ENCODE results near the gene AP1G2.
"Not testable (repeated sequence)": the region's sequence is repeated elsewhere in the genome, so short reads cannot be mapped to it uniquely, and the experiment has no call there.

AP1G2 gene

DNA sequence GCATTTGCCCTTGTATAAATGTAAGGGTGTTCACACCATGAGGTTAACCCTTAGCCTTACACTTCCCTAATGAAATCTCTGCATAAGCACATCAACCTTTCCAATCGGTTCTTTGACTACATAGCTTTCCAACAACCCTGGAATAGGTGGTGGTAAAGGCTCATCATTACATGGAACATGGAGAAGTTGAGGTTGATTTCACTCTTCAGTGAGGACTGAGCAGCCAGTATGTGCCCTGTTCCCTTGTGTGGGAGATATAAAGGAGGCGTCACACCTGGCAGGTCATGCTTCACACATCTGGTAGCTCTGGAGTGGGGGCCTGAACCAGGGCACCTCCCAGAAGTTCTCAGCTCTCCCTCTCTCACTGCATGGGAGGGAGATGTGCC, 32.7 kb upstream of the AP1G2 start:
- DNase-seq (ENCODE audit: low read depth in 2 of 3, low spot score in 2 of 3), result no peak

GRCh38 chr14:23594191-23594590, 26.6 kb upstream of the AP1G2 start:
- not testable (repeated sequence) for DNase-seq (ENCODE audit: low read depth in 2 of 3, low spot score in 2 of 3)

GRCh38 chr14:23590198-23590597, 22.6 kb upstream of the AP1G2 start:
- no peak for DNase-seq (ENCODE audit: low read depth in 2 of 3, low spot score in 2 of 3)

DNA sequence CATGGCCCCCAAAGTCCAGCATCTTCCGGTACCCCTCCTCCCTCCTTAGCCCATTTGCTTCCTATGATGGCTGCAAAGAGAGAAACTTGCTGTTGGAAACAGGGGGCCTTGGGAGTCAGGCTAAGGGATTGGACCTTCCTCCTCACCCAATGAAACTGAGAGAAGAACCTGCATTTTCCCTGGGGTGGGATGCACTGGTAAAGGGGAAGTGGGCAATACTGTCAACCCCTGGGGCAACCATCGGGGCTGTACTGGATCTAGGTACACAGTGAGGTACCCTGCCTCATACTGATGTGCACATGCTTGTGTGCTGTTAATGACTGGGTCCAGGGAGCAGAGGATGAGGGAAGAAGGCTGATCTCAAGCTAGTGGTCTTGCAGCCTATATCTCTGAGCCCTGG, 22.0 kb upstream of the AP1G2 start:
- DNase-seq (ENCODE audit: low read depth in 2 of 3, low spot score in 2 of 3), result no peak

GRCh38 chr14:23588884-23589598, 21.4 kb upstream of the AP1G2 start:
- peak; percentile 55 to 59 (median 57) for DNase-seq (ENCODE audit: low read depth in 2 of 3, low spot score in 2 of 3)

DNA sequence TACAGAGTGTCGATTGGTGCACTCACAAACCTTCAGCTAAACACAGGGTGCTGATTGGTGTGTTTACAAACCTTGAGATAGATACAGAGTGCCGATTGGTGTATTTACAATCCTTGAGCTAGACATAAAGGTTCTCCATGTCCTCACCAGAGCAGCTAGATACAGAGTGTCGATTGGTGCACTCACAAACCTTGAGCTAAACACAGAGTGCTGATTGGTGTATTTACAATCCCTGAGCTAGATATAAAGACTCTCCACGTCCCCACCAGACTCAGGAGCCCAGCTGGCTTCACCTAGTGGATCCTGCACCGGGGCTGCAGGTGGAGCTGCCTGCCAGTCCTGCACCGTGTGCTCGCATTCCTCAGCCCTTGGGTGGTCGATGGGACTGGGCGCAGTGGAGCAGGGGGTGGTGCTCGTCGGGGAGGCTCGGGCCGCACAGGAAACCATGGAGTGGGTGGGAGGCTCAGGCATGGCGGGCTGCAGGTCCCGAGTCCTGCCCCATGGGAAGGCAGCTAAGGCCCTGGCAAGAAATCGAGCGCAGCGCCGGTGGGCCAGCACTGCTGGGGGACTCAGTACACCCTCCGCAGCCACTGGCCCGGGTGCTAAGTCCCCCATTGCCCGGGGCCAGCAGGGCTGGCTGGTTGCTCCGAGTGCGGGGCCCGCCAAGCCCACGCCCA, 17.1 kb upstream of the AP1G2 start:
- DNase-seq (ENCODE audit: low read depth in 2 of 3, low spot score in 2 of 3), result not testable (repeated sequence)

DNA sequence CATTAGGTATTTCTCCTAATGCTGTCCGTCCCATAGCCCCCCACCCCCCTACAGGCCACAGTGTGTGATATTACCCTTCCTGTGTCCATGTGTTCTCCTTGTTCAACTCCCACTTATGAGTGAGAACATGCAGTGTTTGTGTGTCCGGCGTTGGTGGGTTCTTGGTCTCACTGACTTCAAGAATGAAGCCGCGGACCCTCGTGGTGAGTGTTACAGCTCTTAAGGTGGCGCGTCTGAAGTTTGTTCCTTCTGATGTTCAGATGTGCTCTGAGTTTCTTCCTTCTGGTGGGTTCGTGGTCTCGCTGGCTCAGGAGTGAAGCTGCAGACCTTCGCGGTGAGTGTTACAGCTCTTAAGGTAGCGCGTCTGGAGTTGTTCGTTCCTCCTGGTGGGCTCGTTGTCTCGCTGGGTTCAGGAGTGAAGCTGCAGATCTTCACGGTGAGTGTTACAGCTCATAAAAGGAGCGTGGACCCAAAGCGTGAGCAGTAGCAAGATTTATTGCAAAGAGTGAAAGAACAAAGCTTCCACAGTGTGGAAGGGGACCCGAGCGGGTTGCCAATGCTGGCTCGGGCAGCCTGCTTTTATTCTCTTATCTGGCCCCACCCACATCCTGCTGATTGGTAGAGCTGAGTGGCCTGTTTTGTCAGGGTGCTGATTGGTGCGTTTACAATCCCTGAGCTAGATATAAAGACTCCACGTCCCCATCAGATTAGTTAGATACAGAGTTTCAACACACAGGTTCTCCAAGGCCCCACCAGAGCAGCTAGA, 16.4 kb upstream of the AP1G2 start:
- DNase-seq (ENCODE audit: low read depth in 2 of 3, low spot score in 2 of 3), result not testable (repeated sequence)

- no peak for DNase-seq (ENCODE audit: low read depth in 2 of 3, low spot score in 2 of 3)
Observed at GRCh38 chr14:23582906-23583760, 15.5 kb upstream of the AP1G2 start.

DNA sequence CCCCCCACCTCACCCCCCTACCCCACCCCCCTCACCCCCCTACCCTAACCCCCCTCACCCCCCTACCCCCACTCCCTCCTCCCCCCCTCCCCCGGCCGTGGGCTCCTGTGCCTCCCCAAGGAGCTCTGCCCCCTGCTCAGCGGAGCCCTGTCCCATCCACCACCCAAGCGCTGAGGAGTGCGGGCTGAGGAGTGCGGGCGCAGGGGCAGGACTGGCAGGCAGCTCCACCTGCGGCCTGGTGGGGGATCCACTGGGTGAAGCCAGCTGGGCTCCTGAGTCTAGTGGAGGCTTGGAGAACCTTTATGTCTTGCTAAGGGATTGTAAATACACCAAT, 13.3 kb upstream of the AP1G2 start:
- no peak for DNase-seq (ENCODE audit: low read depth in 2 of 3, low spot score in 2 of 3)

GRCh38 chr14:23580152-23580926, 12.7 kb upstream of the AP1G2 start:
- no peak for DNase-seq (ENCODE audit: low read depth in 2 of 3, low spot score in 2 of 3)

DNA sequence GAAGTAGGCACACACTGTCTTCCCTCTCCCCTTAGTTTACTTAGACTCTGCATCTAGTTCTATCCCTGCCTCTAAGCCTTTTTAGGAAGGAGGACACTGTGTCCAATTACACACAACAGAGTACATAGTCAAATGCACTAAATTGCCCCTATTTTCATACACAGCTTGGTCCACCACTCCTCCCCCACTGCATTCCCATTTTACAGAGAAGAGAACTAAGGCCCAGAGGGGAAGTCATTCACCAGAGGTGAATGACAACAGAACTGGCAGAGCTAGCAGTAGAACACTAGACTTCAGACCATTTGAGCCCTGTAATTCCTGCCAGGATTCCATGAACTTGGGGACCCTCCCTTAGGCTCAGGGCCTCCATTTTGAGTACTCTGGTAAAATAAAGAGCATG, 12.1 kb upstream of the AP1G2 start:
- no peak for DNase-seq (ENCODE audit: low read depth in 2 of 3, low spot score in 2 of 3)

DNA sequence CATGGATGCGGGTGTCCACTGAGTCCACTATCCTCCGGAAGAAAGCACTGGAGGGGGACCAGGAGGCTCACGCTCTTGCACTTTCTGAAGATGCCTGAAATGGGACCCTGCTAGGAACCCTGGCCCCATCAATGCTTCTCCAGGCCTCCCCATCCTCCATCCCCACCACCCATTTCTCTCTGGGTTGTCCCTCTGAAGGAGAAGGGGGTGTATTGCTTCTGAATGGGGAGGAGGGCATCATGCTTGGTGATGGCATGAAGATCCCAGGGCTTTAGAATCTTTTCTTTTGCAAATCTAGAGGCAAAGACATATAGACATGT, 11.7 kb upstream of the AP1G2 start:
- no peak for DNase-seq (ENCODE audit: low read depth in 2 of 3, low spot score in 2 of 3)

DNA sequence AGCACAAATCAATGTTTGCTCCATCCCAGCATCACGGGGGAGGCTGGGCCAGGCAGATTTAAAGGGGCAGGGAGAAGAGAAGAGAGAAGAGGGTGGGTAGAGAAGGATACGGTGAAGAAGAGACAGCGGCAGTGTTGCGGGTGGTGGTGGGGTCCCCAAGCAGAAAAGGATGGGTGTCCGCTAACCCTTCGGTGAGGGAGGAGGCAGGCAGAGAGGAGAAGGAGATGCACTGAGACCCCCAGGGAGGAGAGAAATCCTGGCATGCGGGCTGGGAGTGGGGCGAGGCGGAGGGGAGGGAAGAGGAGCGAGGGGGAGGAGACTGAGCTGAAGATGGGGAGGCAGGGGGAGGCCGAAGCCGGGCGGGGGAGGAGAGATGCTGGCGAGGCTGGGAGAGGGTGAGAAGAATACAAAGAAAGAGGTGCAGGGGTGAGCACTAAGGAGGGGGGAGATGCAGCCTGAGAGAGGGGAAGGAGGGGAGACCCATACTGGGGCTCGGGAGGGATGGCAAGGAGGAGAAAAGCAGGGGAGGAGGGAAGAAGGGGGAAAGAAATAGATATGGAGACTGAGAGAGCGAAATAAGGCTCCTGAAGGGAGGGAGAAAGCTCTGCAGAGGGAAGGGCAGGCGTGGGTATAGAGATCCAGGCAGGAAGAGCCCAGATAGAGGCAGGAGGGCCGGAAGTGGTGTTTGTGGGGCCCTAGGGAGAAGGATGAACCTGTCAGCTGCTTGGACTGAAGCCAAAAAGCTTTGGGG, 11.1 kb upstream of the AP1G2 start, which contains the start of gene JPH4:
JPH4 (minus strand) TSS at position 231 of the 751 bp plus-strand sequence. CDS start 1,337 bp downstream, outside the sequence.
- DNase-seq (ENCODE audit: low read depth in 2 of 3, low spot score in 2 of 3), result no peak

DNA sequence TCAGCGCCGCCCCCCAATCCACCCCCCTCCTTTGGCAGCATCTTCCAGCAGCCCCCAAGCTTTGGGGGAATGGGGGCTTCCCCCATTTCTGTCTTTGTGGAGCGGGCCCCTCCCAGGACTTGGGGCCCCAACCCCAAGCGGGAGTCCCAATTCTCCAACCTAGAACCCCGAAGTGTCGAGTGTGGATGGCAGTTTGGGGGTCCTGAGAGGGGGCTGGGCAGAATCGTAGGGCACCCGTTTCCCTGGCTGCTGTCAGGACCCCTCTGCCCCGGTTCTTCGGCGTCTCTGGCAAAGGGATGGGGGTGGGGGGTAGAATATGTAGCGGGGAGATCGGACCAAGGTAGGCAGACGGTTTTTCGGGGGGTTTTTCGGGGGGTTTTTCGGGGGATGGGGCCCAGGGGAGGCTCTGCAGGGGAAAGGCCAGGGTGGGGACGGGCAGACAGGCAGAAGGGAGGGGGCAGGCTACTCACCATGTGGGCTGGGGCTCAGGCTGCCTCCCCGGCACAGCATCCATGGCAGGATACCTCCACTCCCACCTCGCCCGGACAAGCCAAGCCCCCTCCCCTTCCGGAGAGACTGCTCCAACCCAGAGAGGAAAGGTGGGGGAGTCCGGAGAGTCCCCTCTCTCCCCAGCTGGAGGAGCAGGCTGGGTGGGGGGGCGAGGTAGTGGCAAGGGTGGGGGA, 10.3 kb upstream of the AP1G2 start:
- no peak for DNase-seq (ENCODE audit: low read depth in 2 of 3, low spot score in 2 of 3)

DNA sequence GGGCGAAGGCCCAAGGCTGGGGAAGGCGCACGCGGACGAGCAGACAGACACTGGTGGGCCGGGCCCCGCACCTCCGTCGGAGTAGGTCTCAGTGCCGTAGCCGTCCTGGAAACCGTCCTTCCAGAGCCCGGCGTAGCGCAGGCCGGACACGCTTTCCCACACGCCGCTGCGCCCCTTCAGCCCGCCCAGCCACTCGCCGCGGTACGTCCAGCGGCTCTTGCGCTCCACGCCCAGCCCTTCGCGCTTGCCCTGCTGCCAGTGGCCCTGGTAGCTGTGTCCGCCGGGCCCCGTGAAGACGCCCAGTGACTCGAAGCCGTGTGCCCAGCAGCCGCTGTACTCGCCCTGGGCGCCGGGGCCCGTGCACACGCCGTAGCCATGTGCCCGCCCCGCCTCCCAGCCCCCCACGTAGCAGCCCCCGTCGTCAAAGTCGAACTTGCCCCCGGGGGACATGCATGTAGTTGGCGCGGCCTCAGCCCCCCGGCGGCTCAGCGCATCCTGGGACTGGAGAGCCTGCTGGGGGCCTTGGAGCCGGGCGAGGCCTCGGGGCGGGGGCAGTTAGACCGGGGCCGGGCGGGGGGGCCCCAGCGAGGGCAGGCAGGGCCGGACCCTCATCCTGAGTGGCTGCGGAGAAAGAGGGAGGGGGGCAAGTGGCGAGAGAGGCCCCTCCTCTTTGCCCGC, 9.6 kb upstream of the AP1G2 start:
- DNase-seq (ENCODE audit: low read depth in 2 of 3, low spot score in 2 of 3), result no peak

GRCh38 chr14:23573384-23574015, 5.9 kb upstream of the AP1G2 start:
- DNase-seq (ENCODE audit: low read depth in 2 of 3, low spot score in 2 of 3), result no peak

DNA sequence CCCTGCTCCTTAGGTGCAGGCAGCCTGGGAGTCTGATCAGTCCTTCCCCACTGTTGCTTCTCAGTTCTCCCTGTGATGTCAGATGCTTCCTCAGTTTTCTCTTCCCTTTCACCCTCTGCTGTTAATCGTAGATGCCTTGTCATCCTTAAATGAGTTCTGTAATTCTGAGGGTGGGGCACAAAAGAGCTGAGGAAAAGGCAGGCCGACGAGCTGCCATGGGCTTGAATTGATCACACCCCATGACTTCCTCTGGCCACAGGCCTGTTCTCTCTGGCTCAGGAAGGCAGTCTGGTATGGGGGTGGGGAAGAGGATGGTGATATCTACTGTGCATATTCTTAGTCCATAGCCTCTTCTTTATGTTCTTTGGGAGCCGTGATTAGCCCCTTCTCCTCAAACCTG, 5.2 kb upstream of the AP1G2 start:
- DNase-seq (ENCODE audit: low read depth in 2 of 3, low spot score in 2 of 3), result no peak

DNA sequence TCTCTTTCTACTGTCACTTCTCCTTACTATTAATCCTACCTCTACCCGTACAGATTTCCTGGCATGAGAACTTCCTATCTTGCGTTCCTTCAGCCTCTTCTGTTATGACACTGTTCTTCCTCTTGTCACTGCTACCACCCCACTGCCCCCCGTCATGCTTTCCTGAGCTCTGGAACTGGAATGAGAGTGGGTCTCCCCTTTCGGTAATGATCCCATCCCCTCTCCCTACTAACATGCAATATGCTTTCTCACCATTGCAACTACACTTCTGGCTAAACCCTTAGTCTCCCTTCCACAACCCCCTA, 4.9 kb upstream of the AP1G2 start:
- no peak for DNase-seq (ENCODE audit: low read depth in 2 of 3, low spot score in 2 of 3)

Data from activated CD8-positive, alpha-beta memory T cell treated with anti-CD3 and anti-CD28 coated beads for 48 hours (primary cell).